ENCODE measurements around the gene ARHGAP6. TPM values are rescaled to one million over a fixed set of nuclear protein-coding genes. Genes with fewer than 3 reads are reported as not detected.

The ARHGAP6 gene
- 3.1 TPM for total RNA-seq
- long read RNA-seq, partial matches to known transcripts = 0 of 5 reads
- long read RNA-seq, other reads (novel, unspliced or antisense) = 5 of 5 reads

- TF ChIP-seq CTCF (IDR thresholded peaks at IDR 0.05; ENCODE audit: borderline replicate concordance) = no peak
- peak within 1 kb of the TSS; percentile 67 for H3K4me3 ChIP-seq
- intact Hi-C loops (cut with micrococcal nuclease) = no loop called here
- peak; percentile 60 for DNase-seq
- no peaks in the 10 kb centered on the region for H3K36me3 ChIP-seq
- peaks cover 9% of the 10 kb centered on the region for H3K4me1 ChIP-seq
- peaks cover 28% of the 10 kb centered on the region for H3K27me3 ChIP-seq (ENCODE audit: low read depth)
- no peaks in the 10 kb centered on the region for H3K9me3 ChIP-seq (replicated peaks)
- H3K27ac ChIP-seq (replicated peaks) = peak within 1 kb of the TSS; percentile 74
Measured at GRCh38 chrX:11665168-11666111, at the start of gene ARHGAP6. Gene ARHGAP6 (minus strand): TSS chrX:11665920. CDS start chrX:11664828, 1,092 bp downstream.

- intact Hi-C loops (cut with micrococcal nuclease) = no loop called here
- no peaks in the 10 kb centered on the region for H3K9me3 ChIP-seq (replicated peaks)
- no peak for DNase-seq
Measured at GRCh38 chrX:11704725-11705495, 39.2 kb upstream of the ARHGAP6 start.

GRCh38 chrX:11703855-11704254 is 38.1 kb upstream of the ARHGAP6 start:
- TF ChIP-seq CTCF (IDR thresholded peaks at IDR 0.05; ENCODE audit: borderline replicate concordance) = no peak
- Histone ChIP-seq H3K4me3 (no peak overlapping the region), H3K36me3 (no peaks in the 10 kb centered on the region), H3K27ac (replicated peaks) (no peak overlapping the region), H3K9me3 (replicated peaks) (no peaks in the 10 kb centered on the region), H3K4me1 (no peaks in the 10 kb centered on the region), H3K27me3 (ENCODE audit: low read depth) (no peaks in the 10 kb centered on the region)
- intact Hi-C loops (cut with micrococcal nuclease) = no loop called here
- DNase-seq = no peak

More at GRCh38 chrX:11704725-11705495, 39.2 kb upstream of the ARHGAP6 start:
- Histone ChIP-seq H3K4me3 (no peak overlapping the region), H3K27ac (replicated peaks) (no peak overlapping the region), H3K36me3 (no peaks in the 10 kb centered on the region), H3K4me1 (no peaks in the 10 kb centered on the region), H3K27me3 (ENCODE audit: low read depth) (no peaks in the 10 kb centered on the region)
- TF ChIP-seq CTCF (IDR thresholded peaks at IDR 0.05; ENCODE audit: borderline replicate concordance) = no peak

GRCh38 chrX:11702965-11703631 is 37.4 kb upstream of the ARHGAP6 start:
- H3K36me3 ChIP-seq = no peaks in the 10 kb centered on the region
- H3K4me1 ChIP-seq = no peaks in the 10 kb centered on the region
- no peaks in the 10 kb centered on the region for H3K27me3 ChIP-seq (ENCODE audit: low read depth)
- DNase-seq = no peak
- intact Hi-C loops (cut with micrococcal nuclease) = no loop called here
- H3K4me3 ChIP-seq = no peak overlapping the region
- no peak overlapping the region for H3K27ac ChIP-seq (replicated peaks)
- H3K9me3 ChIP-seq (replicated peaks) = no peaks in the 10 kb centered on the region
- TF ChIP-seq CTCF (IDR thresholded peaks at IDR 0.05; ENCODE audit: borderline replicate concordance) = no peak

GRCh38 chrX:11702420-11702819 is 36.7 kb upstream of the ARHGAP6 start:
- DNase-seq = no peak
- H3K4me1 ChIP-seq = no peaks in the 10 kb centered on the region
- no peak for TF ChIP-seq CTCF (IDR thresholded peaks at IDR 0.05; ENCODE audit: borderline replicate concordance)
- no peaks in the 10 kb centered on the region for H3K9me3 ChIP-seq (replicated peaks)
- intact Hi-C loops (cut with micrococcal nuclease) = no loop called here
- no peak overlapping the region for H3K27ac ChIP-seq (replicated peaks)
- no peak overlapping the region for H3K4me3 ChIP-seq
- H3K36me3 ChIP-seq = no peaks in the 10 kb centered on the region
- H3K27me3 ChIP-seq (ENCODE audit: low read depth) = no peaks in the 10 kb centered on the region
